Prostate gland (tissue), 2 donors: ENCODE data around the gene ACP6. TPM values are rescaled to one million over a fixed set of nuclear protein-coding genes. Genes with fewer than 3 reads are reported as not detected.
A peak's percentile ranks its signal among the peaks of the same experiment; 100 is the strongest.

ENCODE experiments used
- DNase-seq: peaks from one replicate; pipeline ENCODE4 v3.0.0-alpha.2; 2019; ENCODE audit warnings: low spot score
- H3K27ac ChIP-seq, 2 donors: fragments of 200-600 bp; sonication (generic); 2 replicates each; pipeline ENCODE4 v1.5.1; 2017 to 2019
- H3K27me3 ChIP-seq: fragments of 200-600 bp; sonication (generic); replicated peaks from 2 replicates; pipeline ENCODE4 v1.5.1; 2019; ENCODE audit not compliant: insufficient read depth
- H3K36me3 ChIP-seq, 2 donors: fragments of 200-600 bp; sonication (generic); 1 replicate in 1 of 2; 2 replicates in 1 of 2; pipeline versions ENCODE4 v1.5.1 to v1.8.1; 2017 to 2019
- H3K4me1 ChIP-seq: fragments of 200-600 bp; sonication (generic); replicated peaks from 2 replicates; pipeline ENCODE4 v1.5.1; 2019
- H3K4me3 ChIP-seq, 2 donors: fragments of 200-600 bp; sonication (generic); 2 replicates each; pipeline ENCODE4 v1.5.1; 2017 to 2019
- H3K9me3 ChIP-seq: fragments of 200-600 bp; sonication (generic); 2 replicates; pipeline ENCODE4 v1.5.1; 2017
- POLR2A ChIP-seq: fragments of 450-650 bp; IDR thresholded peaks from one replicate; pipeline ENCODE4 v1.6.1; 2016; ENCODE audit warnings: antibody characterized with exemption, mild to moderate bottlenecking
- POLR2AphosphoS5 ChIP-seq: sonication (generic); formaldehyde crosslinking; IDR thresholded peaks from one replicate; pipeline ENCODE4 v1.6.1; 2017; ENCODE audit warnings: antibody characterized with exemption
- WGBS: methylation state at CpG from one replicate; pipeline ENCODE4 v1.1.5; 2018; 5-methylcytosine and 5-hydroxymethylcytosine counted together
- intact Hi-C: fragments of 100-400 bp; cut with DNase I; formaldehyde crosslinking; loops from one replicate; pipeline ENCODE4 v1.14.2; 2022
- total RNA-seq, 2 donors: library from RNA; depleted of rRNA; stranded (reverse); fragments of >200 nt; gene quantifications; one replicate each; pipeline ENCODE4 v1.1.0, GENCODE V29; 2016
- TF ChIP-seq, protein P1 (sequence below), 4 experiments: fragments of 200-600 bp in 2 of 4; fragments of 450-650 bp in 2 of 4; sonication (generic) in 2 of 4; IDR thresholded peaks; 1 replicate in 3 of 4; 2 replicates in 1 of 4; pipeline ENCODE4 v1.5.1; 2016 to 2019; ENCODE audit warnings: antibody characterized with exemption in 4 of 4, mild to moderate bottlenecking in 2 of 4, moderate library complexity in 2 of 4

ACP6 gene
- total RNA-seq, 2 donors from 2014 or later: 20.2 to 22.0 TPM

DNA sequence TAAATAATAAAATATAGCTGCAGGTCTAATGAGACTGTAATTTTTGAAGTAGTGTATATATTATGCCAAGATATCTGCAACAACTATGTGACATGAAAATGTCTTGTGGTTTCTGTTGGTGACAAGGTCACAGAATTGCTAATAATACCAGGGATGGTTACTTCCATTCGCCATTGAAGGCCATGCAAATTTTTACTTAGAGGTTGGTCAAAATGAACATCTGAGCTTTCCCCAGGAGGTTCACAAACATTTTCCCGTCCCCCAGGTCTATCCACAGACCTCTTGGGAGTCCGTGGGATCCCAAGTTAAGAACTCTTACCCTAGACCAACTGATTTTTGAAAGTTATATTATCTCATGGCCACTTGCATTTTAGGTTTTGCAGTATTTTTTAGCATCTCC lies 66.3 kb downstream of the ACP6 start:
- Histone ChIP-seq H3K4me3 (no peak overlapping the region), H3K36me3 (no peaks in the 10 kb centered on the region), H3K9me3 (no peaks in the 10 kb centered on the region), H3K27ac (no peak overlapping the region), H3K4me1 (peaks cover 6% of the 10 kb centered on the region), H3K27me3 (no peaks in the 10 kb centered on the region)
- 98% methylated on average over 3 of the region's 3 CpGs for WGBS
- no peak for DNase-seq
- TF ChIP-seq, protein P1, sequence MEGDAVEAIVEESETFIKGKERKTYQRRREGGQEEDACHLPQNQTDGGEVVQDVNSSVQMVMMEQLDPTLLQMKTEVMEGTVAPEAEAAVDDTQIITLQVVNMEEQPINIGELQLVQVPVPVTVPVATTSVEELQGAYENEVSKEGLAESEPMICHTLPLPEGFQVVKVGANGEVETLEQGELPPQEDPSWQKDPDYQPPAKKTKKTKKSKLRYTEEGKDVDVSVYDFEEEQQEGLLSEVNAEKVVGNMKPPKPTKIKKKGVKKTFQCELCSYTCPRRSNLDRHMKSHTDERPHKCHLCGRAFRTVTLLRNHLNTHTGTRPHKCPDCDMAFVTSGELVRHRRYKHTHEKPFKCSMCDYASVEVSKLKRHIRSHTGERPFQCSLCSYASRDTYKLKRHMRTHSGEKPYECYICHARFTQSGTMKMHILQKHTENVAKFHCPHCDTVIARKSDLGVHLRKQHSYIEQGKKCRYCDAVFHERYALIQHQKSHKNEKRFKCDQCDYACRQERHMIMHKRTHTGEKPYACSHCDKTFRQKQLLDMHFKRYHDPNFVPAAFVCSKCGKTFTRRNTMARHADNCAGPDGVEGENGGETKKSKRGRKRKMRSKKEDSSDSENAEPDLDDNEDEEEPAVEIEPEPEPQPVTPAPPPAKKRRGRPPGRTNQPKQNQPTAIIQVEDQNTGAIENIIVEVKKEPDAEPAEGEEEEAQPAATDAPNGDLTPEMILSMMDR (IDR thresholded peaks at IDR 0.05): no peak
- TF ChIP-seq POLR2AphosphoS5: no peak
- no peak for TF ChIP-seq POLR2A
- intact Hi-C loops: no loop called here

DNA sequence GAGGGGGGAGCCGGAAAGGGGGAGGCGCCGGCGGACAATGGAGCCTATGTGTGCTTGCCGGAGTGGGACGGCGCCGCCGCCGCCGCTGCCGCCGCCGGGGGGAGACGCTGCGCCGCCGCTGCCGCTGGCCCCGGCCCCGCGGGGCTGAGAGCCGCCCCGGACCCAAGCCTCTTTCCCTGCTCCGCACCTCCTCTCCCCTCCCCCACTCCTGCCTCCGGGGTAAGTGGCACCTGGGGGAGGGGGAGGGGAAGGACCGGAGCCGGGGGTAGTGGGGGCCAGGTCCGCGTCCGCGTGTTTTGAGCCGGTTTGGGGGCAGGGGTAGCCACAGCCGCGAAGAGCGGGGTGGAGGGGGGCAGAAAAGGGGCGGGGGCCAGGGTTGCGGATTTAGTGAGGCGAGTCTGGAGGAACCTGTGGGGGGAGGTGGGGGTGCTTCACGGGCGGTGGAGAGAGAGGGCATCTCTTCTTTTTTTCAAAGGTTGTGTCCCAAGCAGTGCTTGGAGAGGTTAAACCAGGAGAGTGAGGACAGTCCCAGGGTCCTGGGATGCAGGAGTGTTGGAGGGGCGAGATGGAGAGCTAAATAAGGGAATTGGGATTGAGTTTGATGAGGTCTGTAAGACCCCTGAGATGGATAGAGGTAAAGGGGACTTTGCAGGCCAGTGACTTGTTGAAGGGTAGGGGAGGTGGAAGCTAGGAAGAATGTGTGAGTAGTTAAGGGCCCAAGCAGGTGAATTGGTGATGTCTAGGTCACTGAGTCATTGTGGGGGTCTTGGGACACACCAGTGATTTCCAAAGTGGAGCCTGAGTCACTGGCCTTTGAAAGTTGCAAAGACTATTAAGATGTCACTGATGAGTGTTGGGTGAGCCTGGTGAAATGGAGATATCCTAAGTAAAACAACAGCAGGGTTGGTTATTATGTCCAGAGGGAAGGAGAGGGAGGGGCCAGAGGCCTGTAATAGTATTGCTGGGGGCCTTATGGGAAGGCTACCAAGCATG lies 69.9 kb downstream of the ACP6 start:
- H3K27me3 ChIP-seq: no peaks in the 10 kb centered on the region
- 2% methylated on average over 42 of the region's 42 CpGs for WGBS
- H3K4me3 ChIP-seq: peak overlapping the region; percentile 56 to 80
- H3K27ac ChIP-seq: peak overlapping the region; percentile 90 to 92
- H3K9me3 ChIP-seq: no peaks in the 10 kb centered on the region
- peaks cover 6% of the 10 kb centered on the region for H3K4me1 ChIP-seq
- TF ChIP-seq, protein P1 (IDR thresholded peaks at IDR 0.05): peak in 2 of 4 experiments; percentile 14 to 34
- TF ChIP-seq POLR2AphosphoS5: no peak
- TF ChIP-seq POLR2A: peak; percentile 41
- H3K36me3 ChIP-seq: no peaks in the 10 kb centered on the region
- DNase-seq: no peak
- intact Hi-C loops: loop anchor here (2.0 kb wide), 1 partner anchor 26 kb away; no protein-coding TSS in a partner anchor

DNA sequence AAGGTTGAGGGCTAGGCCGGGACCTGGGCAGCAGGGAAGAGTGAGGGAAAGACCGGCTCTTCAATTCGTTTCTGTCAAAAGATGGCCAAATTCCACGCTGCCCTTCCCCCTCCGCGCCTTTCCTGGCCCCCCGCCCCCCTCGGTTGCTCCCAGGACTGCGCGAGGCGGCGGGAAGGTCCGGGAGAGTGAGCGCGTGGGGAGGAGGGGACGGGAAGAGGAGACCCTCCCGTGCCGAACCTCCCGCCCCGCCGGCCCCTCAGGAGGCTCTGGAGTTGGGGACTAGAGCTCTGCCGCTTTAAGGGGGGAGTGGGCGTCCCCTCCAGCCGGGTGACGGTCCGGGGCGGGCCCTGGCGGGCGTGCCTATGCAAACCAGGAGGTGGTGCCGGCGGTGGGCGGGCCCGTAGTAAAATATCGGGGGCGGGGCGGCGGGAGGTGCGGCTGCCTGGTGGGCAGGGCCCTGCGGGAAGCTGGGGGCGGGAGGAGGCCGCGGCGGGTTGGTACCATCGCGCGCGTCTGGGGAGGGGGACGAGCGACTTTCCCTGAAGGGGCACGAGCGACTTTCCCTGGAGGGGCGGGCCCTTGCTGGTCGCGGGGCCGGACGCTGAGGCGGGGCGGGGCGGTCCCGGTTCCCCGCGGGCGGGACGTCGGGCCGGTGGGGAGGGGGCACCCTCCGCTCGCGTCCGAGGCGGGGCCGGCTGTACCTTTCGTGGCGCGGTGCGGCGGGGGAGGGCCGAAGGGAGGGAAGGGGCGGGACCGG lies 70.8 kb downstream of the ACP6 start:
- 1% methylated on average over 57 of the region's 80 CpGs for WGBS
- intact Hi-C loops: loop anchor here (1.0 to 2.0 kb wide), 2 partner anchors 27 to 58 kb away; partner anchors contain the start of gene BCL9
- Histone ChIP-seq H3K4me3 (peak overlapping the region; percentile 56 to 80), H3K4me1 (peaks cover 6% of the 10 kb centered on the region), H3K36me3 (no peaks in the 10 kb centered on the region), H3K27me3 (no peaks in the 10 kb centered on the region), H3K27ac (peak overlapping the region; percentile 90 to 92), H3K9me3 (no peaks in the 10 kb centered on the region)
- peak; percentile 82 for TF ChIP-seq POLR2A
- peak; percentile 85 for TF ChIP-seq POLR2AphosphoS5
- TF ChIP-seq, protein P1 (IDR thresholded peaks at IDR 0.05): peak in 1 of 4 experiments; percentile 21
- DNase-seq: peak; percentile 97

DNA sequence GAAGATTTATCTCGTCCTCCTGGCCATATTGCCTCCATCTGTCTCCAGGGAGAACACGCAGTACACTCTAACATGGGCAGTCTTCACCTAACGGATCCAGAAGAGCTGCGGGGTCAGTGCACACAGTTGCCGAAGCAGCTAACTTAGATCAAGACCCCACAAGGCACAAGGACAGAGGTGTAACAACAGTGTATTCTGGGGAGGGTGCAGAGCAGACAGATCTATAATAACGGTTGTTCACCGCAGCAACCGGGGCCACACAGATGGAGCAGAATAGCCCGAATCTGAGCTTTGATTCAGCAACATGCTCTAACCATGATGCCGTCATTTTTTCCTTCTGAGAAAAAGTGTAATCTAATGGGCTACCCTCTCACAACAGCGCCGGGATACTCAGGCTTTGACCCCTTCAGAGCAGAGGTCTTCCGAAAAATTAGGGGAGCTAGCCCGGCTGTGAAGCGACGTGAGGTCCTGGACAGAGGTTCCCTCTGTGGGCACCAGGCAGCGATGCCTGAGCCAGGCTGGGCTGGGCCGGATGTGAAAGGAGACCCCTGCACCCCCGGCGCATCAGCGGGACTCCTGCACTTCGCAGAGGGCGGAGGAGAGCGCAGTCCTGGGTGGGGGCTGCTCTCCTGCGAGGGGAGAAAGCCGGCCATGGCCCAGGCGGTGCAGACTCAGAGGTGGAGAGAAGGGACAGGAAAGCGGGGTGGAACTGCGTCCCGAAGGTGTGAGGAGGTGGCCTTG lies 71.5 kb downstream of the ACP6 start:
- peak overlapping the region; percentile 56 to 80 for H3K4me3 ChIP-seq
- H3K36me3 ChIP-seq: no peaks in the 10 kb centered on the region
- DNase-seq: no peak
- peaks cover 6% of the 10 kb centered on the region for H3K4me1 ChIP-seq
- H3K27me3 ChIP-seq: no peaks in the 10 kb centered on the region
- H3K9me3 ChIP-seq: no peaks in the 10 kb centered on the region
- peak overlapping the region; percentile 90 to 92 for H3K27ac ChIP-seq
- TF ChIP-seq POLR2A: no peak
- TF ChIP-seq, protein P1 (IDR thresholded peaks at IDR 0.05): no peak
- no peak for TF ChIP-seq POLR2AphosphoS5
- intact Hi-C loops: loop anchor here (1.0 kb wide), 1 partner anchor 57 kb away; the partner anchor contains the start of gene BCL9
- WGBS: 11% methylated on average over 28 of the region's 30 CpGs
